ENCODE results near the gene APOBEC3G. TPM values are rescaled to one million over a fixed set of nuclear protein-coding genes. Genes with fewer than 3 reads are reported as not detected.

The APOBEC3G gene
- total and polyA plus RNA-seq, 2 of the 4 experiments (the other 2 are of a cell fraction): 5.3 to 7.0 TPM

DNA sequence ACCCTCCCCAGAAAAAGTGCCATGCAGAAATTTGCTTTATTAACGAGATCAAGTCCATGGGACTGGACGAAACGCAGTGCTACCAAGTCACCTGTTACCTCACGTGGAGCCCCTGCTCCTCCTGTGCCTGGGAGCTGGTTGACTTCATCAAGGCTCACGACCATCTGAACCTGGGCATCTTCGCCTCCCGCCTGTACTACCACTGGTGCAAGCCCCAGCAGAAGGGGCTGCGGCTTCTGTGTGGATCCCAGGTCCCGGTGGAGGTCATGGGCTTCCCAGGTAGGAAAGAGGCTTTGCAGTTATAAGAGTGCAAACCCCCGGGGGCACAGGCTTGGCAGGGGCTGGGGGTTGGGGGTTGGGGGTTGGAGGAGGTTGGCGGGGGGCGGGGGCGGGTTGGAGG is 24.2 kb downstream of the APOBEC3G start:
- Histone ChIP-seq H2BK120ac (ENCODE audit: low read depth, low read length) (no peak overlapping the region), H2AK9ac (replicated peaks; ENCODE audit: low read depth, low read length, poor library complexity) (no peak overlapping the region), H3K27ac (ENCODE audit: insufficient read depth, low read length) (no peak overlapping the region), H3K18ac (ENCODE audit: low read depth, low read length) (no peak overlapping the region), H3K27me3 (ENCODE audit: control insufficient read depth, insufficient read depth, low read length) (peaks cover 21% of the 10 kb centered on the region), H2AK5ac (ENCODE audit: low read depth, low read length) (no peak overlapping the region), H3K4me1 (ENCODE audit: control insufficient read depth, insufficient read depth, low read length) (peaks cover 4% of the 10 kb centered on the region), H3K56ac (ENCODE audit: extremely low read depth, insufficient read depth, low read length) (no peak overlapping the region), H4K20me1 (ENCODE audit: insufficient read depth, low read length) (no peaks in the 10 kb centered on the region), H4K91ac (ENCODE audit: insufficient read depth, low read depth, low read length) (no peak overlapping the region), H2AFZ (replicated peaks; ENCODE audit: low read length, poor library complexity) (no peak overlapping the region), H2BK20ac (ENCODE audit: low read depth, low read length) (no peak overlapping the region), H4K8ac (ENCODE audit: low read depth in 2 of 2, low read length in 2 of 2) (no peak overlapping the region), H2BK5ac (ENCODE audit: low read depth, low read length, poor library complexity, severe bottlenecking) (no peak overlapping the region), H3K9me3 (ENCODE audit: control insufficient read depth, insufficient read depth, low read length) (no peaks in the 10 kb centered on the region), H3K4me3 (ENCODE audit: insufficient read depth, low read depth, low read length) (no peak overlapping the region), H2BK15ac (ENCODE audit: low read depth, low read length) (no peak overlapping the region), H3K79me1 (ENCODE audit: low read depth in 1 of 2, low read length in 2 of 2) (no peaks in the 10 kb centered on the region), H3K23ac (ENCODE audit: low read depth, low read length) (no peak overlapping the region), H3K9ac (ENCODE audit: low read depth, low read length) (no peak overlapping the region), H3K36me3 (ENCODE audit: control insufficient read depth, insufficient read depth, low read length) (no peaks in the 10 kb centered on the region), H3K4me2 (ENCODE audit: low read depth, low read length) (no peak overlapping the region), H3K4ac (ENCODE audit: low read depth, low read length) (no peak overlapping the region), H3K14ac (replicated peaks; ENCODE audit: low read depth, low read length) (no peak overlapping the region), H3K9me1 (ENCODE audit: insufficient read depth, low read length) (no peaks in the 10 kb centered on the region), H4K5ac (ENCODE audit: low read depth, low read length) (no peak overlapping the region)
- ChIA-PET CTCF (interaction anchor here (1.3 kb wide), 1 partner anchor 14 kb away, joined by 5 read pairs; no protein-coding TSS in a partner anchor), POLR2A (ENCODE audit: unreplicated experiment) (no interaction called here)
- 75% methylated on average over 4 of the region's 13 CpGs; no CpG with 5 or more reads in 1 of the 2 experiments for WGBS, 2 experiments (ENCODE audit: extremely low coverage in 2 of 2, insufficient read length in 1 of 2)
- no peak for DNase-seq
- intact Hi-C loops (cut with micrococcal nuclease): no loop called here
- dilution Hi-C loops (cut with HindIII; ENCODE audit: low sequenced_read_pairs, unreplicated experiment): no loop called here
- in situ Hi-C loops (cut with MboI; ENCODE audit: low sequenced_read_pairs): loop anchor here (25.0 kb wide), 1 partner anchor 239 kb away; the partner anchor contains the start of gene CBX6
- TF ChIP-seq, protein P1, sequence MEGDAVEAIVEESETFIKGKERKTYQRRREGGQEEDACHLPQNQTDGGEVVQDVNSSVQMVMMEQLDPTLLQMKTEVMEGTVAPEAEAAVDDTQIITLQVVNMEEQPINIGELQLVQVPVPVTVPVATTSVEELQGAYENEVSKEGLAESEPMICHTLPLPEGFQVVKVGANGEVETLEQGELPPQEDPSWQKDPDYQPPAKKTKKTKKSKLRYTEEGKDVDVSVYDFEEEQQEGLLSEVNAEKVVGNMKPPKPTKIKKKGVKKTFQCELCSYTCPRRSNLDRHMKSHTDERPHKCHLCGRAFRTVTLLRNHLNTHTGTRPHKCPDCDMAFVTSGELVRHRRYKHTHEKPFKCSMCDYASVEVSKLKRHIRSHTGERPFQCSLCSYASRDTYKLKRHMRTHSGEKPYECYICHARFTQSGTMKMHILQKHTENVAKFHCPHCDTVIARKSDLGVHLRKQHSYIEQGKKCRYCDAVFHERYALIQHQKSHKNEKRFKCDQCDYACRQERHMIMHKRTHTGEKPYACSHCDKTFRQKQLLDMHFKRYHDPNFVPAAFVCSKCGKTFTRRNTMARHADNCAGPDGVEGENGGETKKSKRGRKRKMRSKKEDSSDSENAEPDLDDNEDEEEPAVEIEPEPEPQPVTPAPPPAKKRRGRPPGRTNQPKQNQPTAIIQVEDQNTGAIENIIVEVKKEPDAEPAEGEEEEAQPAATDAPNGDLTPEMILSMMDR (conservative IDR thresholded peaks at IDR 0.05; ENCODE audit: low read depth, low read length): no peak
- BruUV-seq (replicated peaks): no TSS peak
- no peak for ATAC-seq (ENCODE audit: low read depth)
